ENCODE measurements around the gene RGS14. TPM values are rescaled to one million over a fixed set of nuclear protein-coding genes. Genes with fewer than 3 reads are reported as not detected.

The RGS14 gene
- total RNA-seq, 1 donor from 2014 or later = 4.5 TPM

DNA sequence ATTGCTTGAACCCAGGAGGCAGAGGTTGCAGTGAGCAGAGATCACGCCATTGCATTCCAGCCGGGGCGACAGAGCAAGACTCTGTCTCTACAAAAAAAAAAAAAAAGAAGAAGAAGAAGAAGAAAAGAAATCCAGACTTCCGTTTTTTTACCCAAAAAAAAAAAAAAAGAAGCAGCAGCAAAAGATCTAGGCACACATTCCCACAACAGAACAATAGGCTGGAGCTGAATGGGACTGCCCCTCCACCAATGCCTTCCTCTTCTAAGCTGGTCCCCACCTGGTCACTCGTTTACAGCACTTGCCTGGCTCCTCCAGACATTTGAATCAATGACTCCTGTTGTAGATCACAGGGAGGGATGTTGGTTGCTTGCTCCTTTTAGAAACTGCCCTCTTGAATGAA is 4.6 kb upstream of the RGS14 start:
- Histone ChIP-seq H3K4me3 (no peak overlapping the region), H3K27ac (no peak overlapping the region), H3K4me1 (peaks cover 7 to 18% of the 10 kb centered on the region in 2 donors), H3K9me3 (no peaks in the 10 kb centered on the region), H3K36me3 (peaks cover 3% of the 10 kb centered on the region in 2 donors), H3K27me3 (no peaks in the 10 kb centered on the region)
- TF ChIP-seq, protein P1, sequence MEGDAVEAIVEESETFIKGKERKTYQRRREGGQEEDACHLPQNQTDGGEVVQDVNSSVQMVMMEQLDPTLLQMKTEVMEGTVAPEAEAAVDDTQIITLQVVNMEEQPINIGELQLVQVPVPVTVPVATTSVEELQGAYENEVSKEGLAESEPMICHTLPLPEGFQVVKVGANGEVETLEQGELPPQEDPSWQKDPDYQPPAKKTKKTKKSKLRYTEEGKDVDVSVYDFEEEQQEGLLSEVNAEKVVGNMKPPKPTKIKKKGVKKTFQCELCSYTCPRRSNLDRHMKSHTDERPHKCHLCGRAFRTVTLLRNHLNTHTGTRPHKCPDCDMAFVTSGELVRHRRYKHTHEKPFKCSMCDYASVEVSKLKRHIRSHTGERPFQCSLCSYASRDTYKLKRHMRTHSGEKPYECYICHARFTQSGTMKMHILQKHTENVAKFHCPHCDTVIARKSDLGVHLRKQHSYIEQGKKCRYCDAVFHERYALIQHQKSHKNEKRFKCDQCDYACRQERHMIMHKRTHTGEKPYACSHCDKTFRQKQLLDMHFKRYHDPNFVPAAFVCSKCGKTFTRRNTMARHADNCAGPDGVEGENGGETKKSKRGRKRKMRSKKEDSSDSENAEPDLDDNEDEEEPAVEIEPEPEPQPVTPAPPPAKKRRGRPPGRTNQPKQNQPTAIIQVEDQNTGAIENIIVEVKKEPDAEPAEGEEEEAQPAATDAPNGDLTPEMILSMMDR (IDR thresholded peaks at IDR 0.05) = no peak
- intact Hi-C loops (cut with DNase I) = no loop called here
- no peak for DNase-seq (ENCODE audit: low spot score in 2 of 2)

DNA sequence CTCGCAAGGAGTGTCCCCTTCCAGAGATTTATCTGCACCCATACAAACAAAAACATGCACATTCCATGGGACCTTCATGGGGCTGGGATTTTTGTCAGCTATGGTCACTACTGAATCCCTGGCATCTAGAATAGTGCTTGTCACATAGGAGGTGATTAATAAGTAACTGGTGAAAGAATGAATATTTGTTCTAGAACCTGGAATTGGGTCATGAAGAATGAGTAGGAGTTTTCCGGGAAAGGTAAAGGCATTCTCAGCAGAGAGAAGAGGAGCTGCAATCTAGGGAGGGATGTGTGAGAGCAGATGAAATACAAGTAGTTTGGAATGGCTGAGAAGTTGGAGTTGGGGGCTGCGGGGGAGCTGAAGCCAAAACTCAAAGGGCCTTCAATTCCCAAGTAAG is 3.5 kb upstream of the RGS14 start:
- DNase-seq (ENCODE audit: low spot score in 2 of 2) = no peak
- intact Hi-C loops (cut with DNase I) = no loop called here
- H3K4me3 ChIP-seq = no peak overlapping the region

DNA sequence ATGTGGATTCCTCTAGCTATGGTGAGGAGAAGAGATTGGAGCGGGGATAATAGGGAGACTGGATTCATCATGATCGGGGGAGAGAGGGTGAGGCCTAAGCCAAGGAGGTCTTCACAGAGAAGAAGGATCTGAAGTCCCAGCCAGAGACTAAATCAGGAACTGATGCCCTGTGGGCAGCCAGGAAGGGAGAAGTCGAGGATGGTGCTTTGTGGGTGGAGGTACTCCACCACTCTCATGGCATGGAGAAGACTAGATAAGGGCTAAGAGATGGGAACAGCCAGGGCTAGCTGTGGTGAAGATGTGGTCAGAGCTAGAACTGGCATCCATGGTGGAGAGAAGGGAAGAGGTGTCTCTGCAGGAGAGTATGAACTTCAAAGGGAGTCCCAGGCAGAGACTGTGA is 3.0 kb upstream of the RGS14 start:
- H3K4me1 ChIP-seq = peaks cover 7 to 13% of the 10 kb centered on the region in 2 donors
- intact Hi-C loops (cut with DNase I) = no loop called here
- no peak overlapping the region for H3K4me3 ChIP-seq
- no peak overlapping the region for H3K27ac ChIP-seq
- TF ChIP-seq, protein P1 (IDR thresholded peaks at IDR 0.05) = no peak
- H3K9me3 ChIP-seq = no peaks in the 10 kb centered on the region
- no peak for DNase-seq (ENCODE audit: low spot score in 2 of 2)
- no peaks in the 10 kb centered on the region for H3K27me3 ChIP-seq
- H3K36me3 ChIP-seq = no peaks in the 10 kb centered on the region

More for the DNA sequence above, 3.5 kb upstream of the RGS14 start:
- H3K27ac ChIP-seq = no peak overlapping the region
- no peaks in the 10 kb centered on the region for H3K9me3 ChIP-seq
- H3K36me3 ChIP-seq = peaks cover 2 to 3% of the 10 kb centered on the region in 2 donors
- TF ChIP-seq, protein P1 (IDR thresholded peaks at IDR 0.05) = no peak
- H3K27me3 ChIP-seq = no peaks in the 10 kb centered on the region
- H3K4me1 ChIP-seq = peaks cover 7 to 18% of the 10 kb centered on the region in 2 donors

DNA sequence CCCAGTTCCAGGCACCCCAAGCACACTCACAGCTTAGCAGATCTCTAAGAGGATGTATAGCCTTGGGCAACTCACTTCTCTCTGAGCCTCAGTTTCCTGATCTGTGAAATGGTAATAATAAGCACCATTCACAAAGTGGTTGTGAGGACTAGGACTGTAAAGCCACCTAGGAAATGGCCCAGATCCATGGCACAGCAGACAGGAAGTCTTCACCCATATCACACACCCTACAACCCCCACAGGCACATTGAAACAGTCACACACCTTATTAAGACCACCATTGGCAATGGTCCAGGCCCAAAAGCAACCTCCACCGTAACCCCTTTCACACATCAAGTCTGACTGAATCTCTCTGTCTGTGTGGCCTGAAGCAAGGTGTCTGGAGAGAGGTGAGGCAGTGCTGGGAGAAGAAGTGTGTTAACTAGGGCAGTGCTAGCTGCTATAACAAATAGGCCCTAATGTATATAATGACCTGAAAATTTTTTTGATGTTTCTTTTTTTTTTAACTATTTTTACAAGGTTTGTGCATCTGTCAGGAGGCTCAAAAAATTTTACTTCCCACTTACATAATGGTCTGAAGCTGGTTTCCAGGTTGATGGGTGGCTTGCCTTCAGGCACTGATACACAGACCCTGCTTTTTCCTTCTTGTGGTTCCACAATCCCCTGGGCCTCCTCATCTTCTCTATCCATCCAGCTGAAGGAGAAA is 2.4 kb upstream of the RGS14 start:
- no peak for DNase-seq (ENCODE audit: low spot score in 2 of 2)
- H3K27ac ChIP-seq = no peak overlapping the region
- H3K36me3 ChIP-seq = no peaks in the 10 kb centered on the region
- H3K4me3 ChIP-seq = no peak overlapping the region
- H3K27me3 ChIP-seq = no peaks in the 10 kb centered on the region
- peaks cover 3 to 7% of the 10 kb centered on the region in 2 donors for H3K4me1 ChIP-seq
- intact Hi-C loops (cut with DNase I) = no loop called here
- H3K9me3 ChIP-seq = no peaks in the 10 kb centered on the region
- TF ChIP-seq, protein P1 (IDR thresholded peaks at IDR 0.05) = no peak

DNA sequence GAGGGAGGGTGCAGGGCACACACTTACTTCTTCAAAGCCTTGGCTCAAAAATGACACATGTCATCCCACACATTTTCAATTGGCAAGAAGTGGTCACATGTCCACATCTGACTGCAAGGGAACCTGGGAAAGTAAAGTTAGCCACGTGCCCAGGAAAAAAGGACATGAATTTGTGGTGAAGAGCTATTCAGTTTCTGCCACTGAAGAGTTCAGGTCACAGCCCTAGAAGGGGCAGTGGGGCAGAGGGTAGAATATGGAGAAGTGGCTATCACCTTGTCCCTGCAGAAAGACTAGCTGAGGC is 1.9 kb upstream of the RGS14 start:
- Histone ChIP-seq H3K27ac (no peak overlapping the region), H3K27me3 (no peaks in the 10 kb centered on the region), H3K9me3 (no peaks in the 10 kb centered on the region), H3K36me3 (no peaks in the 10 kb centered on the region), H3K4me1 (peaks cover 0 to 3% of the 10 kb centered on the region in 2 donors), H3K4me3 (no peak overlapping the region)
- no peak for DNase-seq (ENCODE audit: low spot score in 2 of 2)
- TF ChIP-seq, protein P1 (IDR thresholded peaks at IDR 0.05) = no peak
- intact Hi-C loops (cut with DNase I) = no loop called here

DNA sequence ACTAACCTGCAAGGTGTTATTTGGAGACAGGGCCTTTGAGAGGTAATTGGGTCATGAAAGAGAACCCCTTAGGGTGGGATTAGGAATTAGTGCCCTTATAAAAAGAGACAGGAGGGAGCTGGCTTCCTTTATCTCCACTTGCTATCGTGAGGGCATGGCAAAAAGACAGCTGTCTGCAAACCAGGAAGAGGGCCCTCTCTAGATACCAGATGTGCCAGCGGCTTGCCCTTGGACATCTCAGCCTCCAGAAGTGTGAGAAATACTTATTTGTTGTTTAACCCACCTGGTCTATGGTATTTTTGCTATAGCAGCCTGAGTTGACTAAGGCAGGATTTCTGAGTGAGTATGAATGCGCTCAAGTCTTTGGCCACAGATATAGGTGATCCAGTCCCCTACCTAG is 978 bp upstream of the RGS14 start:
- no peak overlapping the region for H3K4me3 ChIP-seq
- no peaks in the 10 kb centered on the region for H3K36me3 ChIP-seq
- H3K4me1 ChIP-seq = peaks cover 0 to 3% of the 10 kb centered on the region in 2 donors
- TF ChIP-seq, protein P1 (IDR thresholded peaks at IDR 0.05) = no peak
- no peaks in the 10 kb centered on the region for H3K9me3 ChIP-seq
- intact Hi-C loops (cut with DNase I) = no loop called here
- H3K27ac ChIP-seq = no peak overlapping the region
- no peaks in the 10 kb centered on the region for H3K27me3 ChIP-seq
- DNase-seq (ENCODE audit: low spot score in 2 of 2) = no peak
